HG03432 (cell line): ENCODE measurements around the gene CHSY1.

Source experiments
- ATAC-seq: cut with Tn5 transposase; IDR thresholded peaks from one replicate; pipeline ENCODE4 v1.9.1; 2021; ENCODE audit warnings: mild to moderate bottlenecking, moderate library complexity; ENCODE audit not compliant: unreplicated experiment

The CHSY1 gene

GRCh38 chr15:101269479-101270223, 17.8 kb upstream of the CHSY1 start:
- ATAC-seq, result no peak

- ATAC-seq, result no peak
Observed at GRCh38 chr15:101267320-101268104, 15.7 kb upstream of the CHSY1 start.

- ATAC-seq, result no peak
Observed at GRCh38 chr15:101266787-101267186, 14.9 kb upstream of the CHSY1 start.

- ATAC-seq, result no peak
Observed at GRCh38 chr15:101266034-101266433, 14.2 kb upstream of the CHSY1 start.

GRCh38 chr15:101264911-101265641, 13.2 kb upstream of the CHSY1 start:
- peak; percentile 64 for ATAC-seq

GRCh38 chr15:101264011-101264410, 12.2 kb upstream of the CHSY1 start:
- ATAC-seq, result peak; percentile 44

GRCh38 chr15:101262551-101262950, 10.7 kb upstream of the CHSY1 start:
- ATAC-seq, result no peak

- ATAC-seq, result no peak
Observed at GRCh38 chr15:101258238-101259144, 6.6 kb upstream of the CHSY1 start.

- no peak for ATAC-seq
Observed at GRCh38 chr15:101256757-101257156, 4.9 kb upstream of the CHSY1 start.

- ATAC-seq, result no peak
Observed at GRCh38 chr15:101255615-101256241, 3.9 kb upstream of the CHSY1 start.

GRCh38 chr15:101255051-101255395, 3.2 kb upstream of the CHSY1 start:
- no peak for ATAC-seq

GRCh38 chr15:101254157-101255050, 2.6 kb upstream of the CHSY1 start:
- no peak for ATAC-seq

GRCh38 chr15:101252836-101253235, 988 bp upstream of the CHSY1 start:
- peak; percentile 1 for ATAC-seq

- ATAC-seq, result peak; percentile 38
Observed at GRCh38 chr15:101250873-101251829, 697 bp downstream of the CHSY1 start.

- no peak for ATAC-seq
Observed at GRCh38 chr15:101250341-101250831, 1.5 kb downstream of the CHSY1 start.

GRCh38 chr15:101248274-101248673, 3.6 kb downstream of the CHSY1 start:
- ATAC-seq, result no peak

- no peak for ATAC-seq
Observed at GRCh38 chr15:101246824-101247745, 4.8 kb downstream of the CHSY1 start.
